Spleen (tissue), 11 donors: ENCODE measurements around the gene LARP4. TPM values are rescaled to one million over a fixed set of nuclear protein-coding genes. Genes with fewer than 3 reads are reported as not detected.
"Not testable (repeated sequence)": the region's sequence is repeated elsewhere in the genome, so short reads cannot be mapped to it uniquely, and the experiment has no call there.

ENCODE experiments used
- DNase-seq: peaks from one replicate; pipeline ENCODE4 v3.0.0-alpha.2; 2020
- H3K27ac ChIP-seq, 8 donors: fragments of 200-600 bp; sonication (generic) in 7 of 8; 1 replicate in 4 of 8; 2 replicates in 4 of 8; pipeline versions ENCODE4 v1.5.0 to v1.8.0; 2016 to 2021; ENCODE audit warnings: inconsistent platforms in 4 of 8, mild to moderate bottlenecking in 4 of 8, moderate library complexity in 1 of 8
- H3K27me3 ChIP-seq, 7 donors: fragments of 200-600 bp; sonication (generic) in 6 of 7; replicated peaks in 1 of 7; 1 replicate in 4 of 7; 2 replicates in 3 of 7; pipeline versions ENCODE4 v1.5.0 to v1.8.0; 2016 to 2021; ENCODE audit warnings: inconsistent platforms in 3 of 7, mild to moderate bottlenecking in 1 of 7
- H3K36me3 ChIP-seq, 6 donors: fragments of 200-600 bp; sonication (generic) in 5 of 6; 1 replicate in 4 of 6; 2 replicates in 2 of 6; pipeline versions ENCODE4 v1.5.0 to v1.8.0; 2016 to 2021; ENCODE audit warnings: inconsistent platforms in 2 of 6
- H3K4me1 ChIP-seq, 6 donors: fragments of 200-600 bp; sonication (generic) in 5 of 6; 1 replicate in 3 of 6; 2 replicates in 3 of 6; pipeline versions ENCODE4 v1.5.0 to v1.8.0; 2016 to 2021; ENCODE audit warnings: inconsistent platforms in 3 of 6
- H3K4me3 ChIP-seq, 8 donors: fragments of 200-600 bp; sonication (generic) in 7 of 8; 1 replicate in 4 of 8; 2 replicates in 4 of 8; pipeline versions ENCODE4 v1.5.0 to v1.8.0; 2016 to 2021; ENCODE audit warnings: inconsistent platforms in 4 of 8, mild to moderate bottlenecking in 4 of 8, moderate library complexity in 2 of 8
- H3K9me3 ChIP-seq, 8 donors: fragments of 200-600 bp; sonication (generic) in 7 of 8; 1 replicate in 4 of 8; 2 replicates in 4 of 8; pipeline versions ENCODE4 v1.5.0 to v1.8.0; 2016 to 2021; ENCODE audit warnings: inconsistent platforms in 4 of 8
- CTCF ChIP-seq, 11 experiments: fragments of 200-600 bp in 7 of 11; fragments of 450-650 bp in 4 of 11; sonication (generic) in 4 of 11; IDR thresholded peaks in 8 of 11; conservative IDR thresholded peaks in 3 of 11; 1 replicate in 7 of 11; 2 replicates in 4 of 11; pipeline versions ENCODE4 v1.4.0 to v1.8.0; 2016 to 2021; ENCODE audit warnings: antibody characterized with exemption in 11 of 11, inconsistent platforms in 4 of 11, mild to moderate bottlenecking in 1 of 11
- POLR2A ChIP-seq, 3 donors: fragments of 450-650 bp; IDR thresholded peaks; one replicate each; pipeline ENCODE4 v1.5.1; 2017; ENCODE audit warnings: antibody characterized with exemption in 3 of 3, mild to moderate bottlenecking in 1 of 3
- POLR2AphosphoS5 ChIP-seq, 3 donors: sonication (generic); formaldehyde crosslinking; IDR thresholded peaks; one replicate each; pipeline ENCODE4 v1.5.1; 2017; ENCODE audit warnings: antibody characterized with exemption in 3 of 3
- WGBS, 5 donors: extraction: QIAGEN DNeasy Blood & Tissue Kit in 3 of 5; methylation state at CpG; one replicate each; pipeline versions ENCODE4 v1.1.5 to v1.1.7; 2013 to 2018; 5-methylcytosine and 5-hydroxymethylcytosine counted together
- intact Hi-C: fragments of 100-400 bp; cut with DNase I; formaldehyde crosslinking; loops from one replicate; pipeline ENCODE4 v1.15.0; 2023; ENCODE audit warnings: low total_unique reads
- polyA plus RNA-seq, 3 donors: library from polyadenylated mRNA; stranded (reverse); fragments of 200-250 nt; gene quantifications; one replicate each; pipeline ENCODE4 v1.2.1, GENCODE V29; 2013
- total RNA-seq, 7 donors: library from RNA; depleted of rRNA in 3 of 7; stranded (reverse); fragments of >200 nt in 3 of 7; fragmentation: NEBNext Ultra II Directional in 4 of 7; extraction: Animal tissue kit (Norgen Biotek cat#: 25700) in 4 of 7; gene quantifications; one replicate each; pipeline versions ENCODE4 v1.1.0 to v1.2.1, GENCODE V29; 2016 to 2021
- donor health status: healthy with polysubstance abuse.
- donor health status: DM: no; HTN: no; CAD: no; lungs with moderate emphysema.
- donor health status: DM: no; HTN: no; CAD: no.
- donor health status: Bipolar disorder and iron deficiency.
- donor health status: healthy.
- donor health status: DM: no; HTN: no; CAD: no.
- donor health status: DM: yes; HTN: yes; CAD: no.

Gene LARP4
- total and polyA plus RNA-seq, 10 donors = 4.7 to 55.8 (median 46.0) TPM

DNA sequence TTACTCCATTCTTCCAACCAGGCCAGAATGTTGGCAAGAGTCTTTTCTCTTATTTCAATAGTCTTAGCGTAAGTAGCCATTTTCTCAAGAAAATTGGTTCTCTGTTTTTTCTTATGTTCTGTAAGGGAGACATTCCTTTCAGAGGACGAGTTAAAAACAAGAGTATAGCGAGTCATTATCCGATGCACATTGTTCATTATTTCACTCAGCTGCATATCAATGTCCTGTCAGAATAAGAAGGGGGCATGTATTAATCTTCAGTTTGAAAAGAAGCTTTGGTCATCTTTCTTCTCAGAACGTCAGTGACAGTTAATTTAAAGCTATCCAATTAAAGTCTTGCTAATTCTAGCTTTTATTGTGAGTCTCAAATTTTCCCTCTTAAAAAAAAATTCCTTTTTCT is 37.5 kb upstream of the LARP4 start:
- Histone ChIP-seq H3K4me1 (no peaks in the 10 kb centered on the region), H3K27me3 (no peaks in the 10 kb centered on the region), H3K4me3 (no peak overlapping the region), H3K36me3 (no peaks in the 10 kb centered on the region), H3K27ac (no peak overlapping the region), H3K9me3 (no peaks in the 10 kb centered on the region)
- TF ChIP-seq POLR2AphosphoS5 (IDR thresholded peaks at IDR 0.05) (no peak), CTCF (IDR thresholded peaks at IDR 0.05 in 8 of 11, conservative IDR thresholded peaks at IDR 0.05 in 3 of 11) (no peak), POLR2A (IDR thresholded peaks at IDR 0.05) (no peak)
- intact Hi-C loops = no loop called here
- WGBS, 5 donors = 74 to 95% (median 85%) methylated on average over 5 of the region's 5 CpGs
- no peak for DNase-seq

DNA sequence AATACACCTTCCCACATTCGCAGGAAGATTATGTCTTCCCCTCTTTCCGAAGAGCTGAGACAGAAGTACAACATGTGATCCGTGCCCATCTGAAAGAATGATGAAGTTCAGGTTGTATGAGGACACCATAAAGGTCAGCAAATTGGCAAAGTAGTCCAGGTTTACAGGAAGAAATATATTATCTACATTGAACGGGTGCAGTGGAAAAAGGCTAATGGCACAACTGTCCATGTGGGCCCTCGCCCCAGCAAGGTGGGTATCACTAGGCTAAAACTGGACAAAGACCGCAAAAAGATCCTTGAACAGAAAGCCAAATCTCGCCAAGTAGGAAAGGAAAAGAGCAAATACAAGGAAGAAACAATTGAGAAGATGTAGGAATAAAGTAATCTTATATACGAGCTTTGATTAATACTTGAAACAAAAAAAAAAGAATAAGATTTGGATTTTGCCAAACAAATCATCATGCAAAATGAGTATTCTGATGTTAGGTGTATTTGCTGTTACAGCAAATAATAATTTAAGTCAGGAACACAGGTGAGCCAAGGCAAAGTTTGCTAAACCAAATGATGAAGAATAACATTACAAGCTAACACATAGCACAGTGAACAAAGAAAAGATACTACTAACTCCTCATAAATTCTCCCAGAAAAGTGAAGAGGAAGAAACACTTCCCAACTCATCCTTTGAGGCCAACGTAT is 34.8 kb upstream of the LARP4 start:
- Histone ChIP-seq H3K4me3 (no peak overlapping the region), H3K27ac (no peak overlapping the region), H3K4me1 (no peaks in the 10 kb centered on the region), H3K36me3 (no peaks in the 10 kb centered on the region), H3K9me3 (no peaks in the 10 kb centered on the region), H3K27me3 (no peaks in the 10 kb centered on the region)
- TF ChIP-seq POLR2A (IDR thresholded peaks at IDR 0.05) (no peak), CTCF (IDR thresholded peaks at IDR 0.05 in 8 of 11, conservative IDR thresholded peaks at IDR 0.05 in 3 of 11) (no peak), POLR2AphosphoS5 (IDR thresholded peaks at IDR 0.05) (no peak)
- 83 to 89% (median 88%) methylated on average over 9 of the region's 9 CpGs for whole genome bisulfite sequencing, 5 donors
- intact Hi-C loops = no loop called here
- DNase-seq = no peak

DNA sequence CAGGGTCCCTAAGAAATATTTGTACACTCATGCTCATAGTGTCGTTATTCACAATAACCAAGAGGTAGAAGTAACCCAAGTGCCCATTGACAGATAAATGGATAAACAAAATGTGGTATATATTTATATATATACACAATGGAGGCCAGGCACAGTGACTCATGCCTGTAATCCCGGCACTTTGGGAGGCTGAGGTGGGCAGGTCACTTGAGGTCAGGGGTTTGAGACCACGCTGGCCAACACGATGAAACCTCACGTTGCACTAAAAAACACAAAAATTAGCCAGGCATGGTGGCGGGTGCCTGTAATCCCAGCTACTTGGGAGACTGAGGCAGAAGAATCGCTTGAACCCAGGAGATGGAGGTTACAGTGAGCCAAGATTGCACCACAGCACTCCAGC is 30.0 kb upstream of the LARP4 start:
- intact Hi-C loops = not testable (repeated sequence)

GRCh38 chr12:50375802-50376201 is 24.9 kb upstream of the LARP4 start:
- no peak overlapping the region for H3K27ac ChIP-seq
- H3K36me3 ChIP-seq = no peaks in the 10 kb centered on the region
- no peaks in the 10 kb centered on the region for H3K27me3 ChIP-seq
- WGBS, 5 donors = 86 to 95% (median 94%) methylated on average over 7 to 8 of the region's 8 CpGs
- H3K9me3 ChIP-seq = no peaks in the 10 kb centered on the region
- no peaks in the 10 kb centered on the region for H3K4me1 ChIP-seq
- TF ChIP-seq POLR2A (IDR thresholded peaks at IDR 0.05) (no peak), POLR2AphosphoS5 (IDR thresholded peaks at IDR 0.05) (no peak), CTCF (IDR thresholded peaks at IDR 0.05 in 8 of 11, conservative IDR thresholded peaks at IDR 0.05 in 3 of 11) (no peak)
- no peak overlapping the region for H3K4me3 ChIP-seq
- DNase-seq = peak; percentile 52
- intact Hi-C loops = no loop called here

More for the DNA sequence above, 30.0 kb upstream of the LARP4 start:
- H3K27ac ChIP-seq, H3K4me3 ChIP-seq, H3K27me3 ChIP-seq, H3K9me3 ChIP-seq, H3K4me1 ChIP-seq, H3K36me3 ChIP-seq: not testable (repeated sequence)
- peak; percentile 35 for DNase-seq
- WGBS, 5 donors = 74 to 83% (median 79%) methylated on average over 7 of the region's 7 CpGs
